ENCODE data around the gene YJU2. TPM values are rescaled to one million over a fixed set of nuclear protein-coding genes. Genes with fewer than 3 reads are reported as not detected.

Gene YJU2
- total and polyA plus RNA-seq, 2 of the 8 experiments (the other 6 are each of a cell fraction or from before 2014, with no cell fraction given), result 26.8 to 27.7 TPM

DNA sequence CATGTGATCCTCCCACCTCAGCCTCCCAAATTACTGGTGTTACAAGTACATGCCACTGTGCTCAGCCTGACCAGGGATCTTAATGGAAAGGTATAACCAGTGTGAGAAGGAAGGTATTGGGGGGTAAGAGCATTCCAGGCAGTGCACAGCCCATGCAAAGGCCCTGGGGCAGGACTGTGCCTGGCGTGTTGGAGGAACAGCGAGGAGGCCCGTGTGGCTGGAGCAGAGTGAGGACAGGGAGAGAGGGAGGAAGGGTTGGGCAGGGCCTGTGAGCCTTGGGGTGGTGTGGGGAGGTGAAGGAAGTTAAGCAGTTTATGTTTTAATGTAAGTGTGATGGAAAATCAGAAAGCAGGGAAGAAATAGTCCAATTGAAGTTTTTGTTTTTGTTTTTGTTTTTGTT, 53.7 kb downstream of the YJU2 start:
- no peak overlapping the region for H3K4ac ChIP-seq (replicated peaks; ENCODE audit: insufficient read length, low read depth, low read length)
- H2BK12ac ChIP-seq (ENCODE audit: low read depth, low read length), result no peak overlapping the region
- no peak overlapping the region for H4K91ac ChIP-seq (replicated peaks; ENCODE audit: insufficient read length, low read length)
- no peak overlapping the region for H3K27ac ChIP-seq (ENCODE audit: low read depth, low read length)
- no peak overlapping the region for H3K4me2 ChIP-seq (ENCODE audit: insufficient read depth in 1 of 2, low read depth in 2 of 2, low read length in 2 of 2)
- H3K23me2 ChIP-seq (ENCODE audit: low read depth, low read length), result no peaks in the 10 kb centered on the region; the same call in 1 of the 2 replicates
- no peak overlapping the region for H2AFZ ChIP-seq (ENCODE audit: low read length)
- no peak overlapping the region for H4K5ac ChIP-seq (ENCODE audit: insufficient read length, low read depth, low read length)
- no peak overlapping the region for H2AK5ac ChIP-seq (ENCODE audit: low read depth, low read length)
- no peaks in the 10 kb centered on the region for H3K79me2 ChIP-seq (ENCODE audit: control insufficient read depth in 1 of 2, insufficient read depth in 2 of 2, low read length in 2 of 2)
- no peak overlapping the region for H2BK15ac ChIP-seq (ENCODE audit: low read length)
- H3K4me1 ChIP-seq (replicated peaks in 1 of 4; ENCODE audit: control insufficient read depth in 3 of 4, insufficient read depth in 4 of 4, low read length in 3 of 4), result peaks cover 0 to 15% (median 1%) of the 10 kb centered on the region in 4 experiments; a peak in 5 of 7 replicates
- H2BK120ac ChIP-seq (replicated peaks; ENCODE audit: low read depth, low read length), result no peak overlapping the region
- H2BK5ac ChIP-seq (ENCODE audit: low read depth, low read length), result no peak overlapping the region
- WGBS, 2 experiments (ENCODE audit: extremely low coverage in 1 of 2, insufficient coverage in 1 of 2, insufficient read length in 1 of 2, insufficient replicate concordance in 2 of 2, low coverage in 1 of 2, low lambda C conversion rate in 2 of 2, missing lambda C conversion rate in 1 of 2), result 97% methylated on average over 3 of the region's 3 CpGs; no CpG with 5 or more reads in 1 of the 2 experiments
- no peak overlapping the region for H3K9ac ChIP-seq (replicated peaks in 1 of 4; ENCODE audit: extremely low read depth in 1 of 4, low read depth in 3 of 4, low read length in 3 of 4)
- DNase-seq (ENCODE audit: low read depth in 1 of 2, low spot score in 2 of 2) (no peak), FAIRE-seq (no peak)
- ChIA-PET POLR2A (ENCODE audit: partially characterized antibody) (interaction anchor here (0.6 kb wide), 1 partner anchor 10 kb away, joined by 3 read pairs; no protein-coding TSS in a partner anchor), CTCF (ENCODE audit: partially characterized antibody) (interaction anchor here (0.9 to 1.2 kb wide), 3 partner anchors 19 to 29 kb away, joined by 3 read pairs; no protein-coding TSS in a partner anchor)
- no peaks in the 10 kb centered on the region; a peak in 1 of 8 replicates for H3K36me3 ChIP-seq (ENCODE audit: control insufficient read depth in 2 of 4, insufficient read depth in 4 of 4, low read length in 3 of 4)
- H3K9me3 ChIP-seq (ENCODE audit: insufficient read depth in 2 of 2, low read depth in 1 of 2, low read length in 1 of 2), result no peaks in the 10 kb centered on the region
- H3K27me3 ChIP-seq (replicated peaks in 1 of 4; ENCODE audit: control insufficient read depth in 3 of 4, extremely low read depth in 1 of 4, insufficient read depth in 3 of 4, low read length in 3 of 4), result no peaks in the 10 kb centered on the region
- no peak overlapping the region for H2BK20ac ChIP-seq (ENCODE audit: low read length)
- TF ChIP-seq HDAC2 (IDR thresholded peaks at IDR 0.05; ENCODE audit: borderline replicate concordance in 1 of 2, low read depth in 2 of 2, low read length in 2 of 2), result peak in 1 of 2 experiments; percentile 55; a peak in 1 of 4 replicates
- TF ChIP-seq KDM1A (IDR thresholded peaks at IDR 0.05; ENCODE audit: borderline replicate concordance, low read length), result peak; percentile 69; the same call in 1 of the 2 replicates
- no peak for TF ChIP-seq GTF2F1 (IDR thresholded peaks at IDR 0.05; ENCODE audit: borderline replicate concordance, low read depth, low read length)
- TF ChIP-seq CTBP2 (IDR thresholded peaks at IDR 0.05; ENCODE audit: borderline replicate concordance, insufficient read depth, insufficient read length, low read length), result no peak
- TF ChIP-seq JUND (IDR thresholded peaks at IDR 0.05; ENCODE audit: low read length), result no peak
- no peak for TF ChIP-seq PHF8 (conservative IDR thresholded peaks at IDR 0.05; ENCODE audit: low read depth, low read length)
- no peak overlapping the region for H3K56ac ChIP-seq (replicated peaks; ENCODE audit: insufficient read length, low read depth, low read length)
- no peak overlapping the region for H3K14ac ChIP-seq (ENCODE audit: insufficient read length)
- no peak overlapping the region for H3K18ac ChIP-seq (ENCODE audit: extremely low read depth, low read length)
- no peak overlapping the region for H4K8ac ChIP-seq (ENCODE audit: extremely low read depth, insufficient read depth, low read length)
- peaks cover 0 to under 1% of the 10 kb centered on the region in 2 experiments for H4K20me1 ChIP-seq (replicated peaks in 1 of 2; ENCODE audit: control insufficient read depth in 1 of 2, insufficient read depth in 2 of 2, low read length in 2 of 2)
- H3K4me3 ChIP-seq (ENCODE audit: extremely low read depth in 1 of 4, insufficient read depth in 2 of 4, low read depth in 3 of 4, low read length in 4 of 4), result no peak overlapping the region
- H3K23ac ChIP-seq (ENCODE audit: insufficient read length), result no peak overlapping the region
- peaks cover 1% of the 10 kb centered on the region; the same call in 1 of the 2 replicates for H3K79me1 ChIP-seq (ENCODE audit: low read depth, low read length)
